NCI-H2171 treated with DMSO at 0.1 percent for 48 hours (cell line): ENCODE measurements around the gene ADARB1.

Source experiments
- DNase-seq: peaks from one replicate; lab custom pipeline; 2025; lab: John Stamatoyannopoulos, UW

The ADARB1 gene

DNA sequence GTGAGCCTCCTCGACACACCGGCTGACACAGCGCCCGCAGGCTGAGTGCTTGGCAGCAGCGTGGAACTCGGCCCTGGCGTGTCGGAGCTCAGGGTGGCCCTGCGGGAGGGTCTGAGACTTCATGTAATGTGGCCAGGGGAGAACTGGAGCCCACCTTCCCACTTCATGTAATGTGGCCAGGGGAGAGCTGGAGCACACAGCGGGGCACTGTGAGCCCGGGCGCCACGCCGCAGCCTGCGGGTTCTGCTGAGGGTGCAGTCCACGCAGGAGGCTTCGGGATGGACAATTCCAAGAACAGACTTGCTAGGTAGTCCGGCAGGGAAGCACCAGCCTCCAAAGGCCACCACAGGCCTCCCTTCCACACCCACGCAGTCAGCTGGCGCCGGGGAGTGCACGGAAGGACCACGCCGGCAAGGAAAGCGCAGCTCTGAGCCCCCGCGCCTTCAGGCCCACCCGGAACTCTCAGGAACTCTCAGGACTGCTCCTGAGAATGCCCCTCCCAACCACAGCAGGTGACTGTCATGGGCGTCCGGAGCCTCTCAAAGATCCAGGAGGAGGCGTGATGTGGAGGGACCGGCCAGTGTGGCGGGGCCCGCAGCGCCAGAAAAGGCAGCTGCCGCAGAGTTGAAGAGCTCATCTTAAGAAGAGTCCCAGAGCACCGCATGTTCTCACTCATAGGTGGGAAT, 19.3 kb upstream of the ADARB1 start:
- no peak for DNase-seq

DNA sequence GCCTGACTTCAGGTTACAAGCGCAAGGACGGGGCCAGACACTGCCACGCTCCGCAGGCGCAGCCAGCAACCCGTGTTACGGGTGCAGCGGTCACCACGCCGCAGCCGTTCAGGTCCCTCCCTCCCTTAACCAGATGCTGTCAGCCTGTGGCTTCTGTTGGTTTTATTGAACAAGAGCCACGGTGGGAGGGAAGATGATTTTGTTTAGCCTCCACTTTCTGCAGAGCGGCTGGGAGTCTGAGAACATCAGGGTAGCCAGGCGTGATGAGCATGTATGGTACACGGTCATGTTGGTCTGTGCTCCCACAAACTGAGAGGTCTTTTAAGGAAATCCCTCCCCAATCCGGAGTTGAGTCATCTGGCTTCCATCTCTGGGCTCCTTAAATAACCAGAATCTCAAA, 18.5 kb upstream of the ADARB1 start:
- DNase-seq: peak; percentile 8

GRCh38 chr21:45056296-45056904, 18.0 kb upstream of the ADARB1 start:
- no peak for DNase-seq

- DNase-seq: no peak
Observed at GRCh38 chr21:45056917-45057560, 17.3 kb upstream of the ADARB1 start.

- no peak for DNase-seq
Observed at GRCh38 chr21:45057886-45058285, 16.5 kb upstream of the ADARB1 start.

GRCh38 chr21:45059121-45059520, 15.3 kb upstream of the ADARB1 start:
- no peak for DNase-seq

GRCh38 chr21:45060089-45060488, 14.3 kb upstream of the ADARB1 start:
- DNase-seq: peak; percentile 55

DNA sequence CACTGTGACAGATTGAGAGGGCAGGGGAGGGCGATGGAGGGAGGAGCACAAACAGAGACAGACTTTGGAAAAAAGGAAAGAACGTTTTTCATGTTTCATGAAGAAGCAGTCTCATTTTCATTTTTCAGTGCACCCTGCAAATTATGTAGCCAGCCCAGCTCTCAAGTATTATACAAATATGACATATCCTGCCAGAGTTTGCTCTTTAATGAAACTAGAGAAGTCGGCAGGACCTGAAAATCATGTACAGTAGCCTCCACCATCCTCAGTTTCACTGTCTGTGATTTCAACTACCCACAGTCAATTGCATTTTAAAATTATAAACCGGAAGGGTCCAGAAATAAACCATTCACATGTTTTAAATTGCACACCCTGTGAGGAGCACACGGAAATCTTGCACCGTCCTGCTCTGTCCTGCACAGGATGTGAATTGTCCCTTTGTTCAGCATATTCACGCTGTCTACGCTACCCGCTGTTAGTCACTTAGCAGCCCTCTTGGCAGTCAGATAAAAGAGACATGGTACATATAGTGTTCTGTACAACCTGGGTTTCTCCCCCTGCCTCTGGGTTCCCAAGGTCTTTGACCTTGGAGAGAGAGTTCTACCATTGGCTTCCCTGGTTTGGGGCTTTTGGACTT, 13.6 kb upstream of the ADARB1 start:
- DNase-seq: no peak

DNA sequence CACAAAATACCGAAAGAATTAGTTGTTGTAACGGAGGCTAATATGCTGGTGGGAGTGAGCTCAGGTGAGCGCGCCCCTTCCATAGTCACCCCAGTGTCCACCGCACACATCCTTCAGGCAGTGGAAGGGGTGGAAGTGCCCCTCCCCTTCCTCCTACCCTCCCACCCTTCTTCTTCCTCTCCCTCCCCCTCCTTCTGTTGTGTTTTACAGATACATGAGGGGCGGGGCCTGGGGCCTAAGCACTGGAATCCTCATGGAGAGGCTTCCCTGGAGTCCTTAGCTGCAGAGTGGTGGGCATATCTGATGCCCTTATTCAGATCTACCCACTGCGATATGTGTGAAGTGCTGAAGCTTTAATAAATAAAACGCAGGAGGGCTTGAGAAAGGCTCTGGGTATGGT, 10.3 kb upstream of the ADARB1 start:
- DNase-seq: no peak

- DNase-seq: no peak
Observed at GRCh38 chr21:45064618-45065399, 9.6 kb upstream of the ADARB1 start.

- peak; percentile 42 for DNase-seq
Observed at GRCh38 chr21:45067462-45068285, 6.7 kb upstream of the ADARB1 start.

DNA sequence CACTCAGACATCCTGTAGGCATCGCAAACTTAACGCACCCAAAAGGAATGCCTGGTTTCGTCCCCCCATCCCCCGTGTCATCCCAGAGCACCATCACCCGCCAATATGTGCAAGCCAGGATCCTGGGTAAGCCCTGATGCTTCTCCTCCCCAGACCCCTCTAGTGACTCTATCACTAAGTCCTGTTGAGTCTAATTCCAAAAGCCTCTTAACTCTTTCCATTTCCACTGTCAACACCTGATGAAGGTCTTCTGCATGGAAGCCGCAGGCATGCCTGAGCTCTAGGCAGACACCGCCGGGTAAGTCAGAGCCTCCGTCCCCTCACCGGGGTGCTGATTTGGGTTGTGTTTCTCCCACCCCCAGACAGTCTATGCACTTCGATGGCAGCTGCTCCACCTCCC, 5.3 kb upstream of the ADARB1 start:
- DNase-seq: no peak

DNA sequence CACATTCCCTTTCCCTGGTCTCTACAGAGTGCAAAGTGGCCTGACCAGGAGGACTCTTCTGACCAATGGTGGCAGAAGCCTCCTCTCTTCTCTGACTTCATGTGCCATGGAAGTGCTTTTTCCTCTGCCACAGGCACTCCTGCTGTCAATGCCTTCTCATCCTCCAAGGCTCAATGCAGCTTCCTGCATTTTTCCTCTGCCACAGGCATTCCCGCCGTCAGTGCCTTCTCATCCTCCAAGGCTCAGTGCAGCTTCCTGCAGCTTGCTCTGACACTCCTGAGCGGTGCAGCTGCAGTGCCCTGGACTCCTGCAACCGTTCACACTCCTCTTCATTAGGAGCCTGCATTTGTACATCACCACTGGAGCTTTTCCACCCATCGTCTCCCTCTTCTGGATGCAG, 4.7 kb upstream of the ADARB1 start:
- no peak for DNase-seq

DNA sequence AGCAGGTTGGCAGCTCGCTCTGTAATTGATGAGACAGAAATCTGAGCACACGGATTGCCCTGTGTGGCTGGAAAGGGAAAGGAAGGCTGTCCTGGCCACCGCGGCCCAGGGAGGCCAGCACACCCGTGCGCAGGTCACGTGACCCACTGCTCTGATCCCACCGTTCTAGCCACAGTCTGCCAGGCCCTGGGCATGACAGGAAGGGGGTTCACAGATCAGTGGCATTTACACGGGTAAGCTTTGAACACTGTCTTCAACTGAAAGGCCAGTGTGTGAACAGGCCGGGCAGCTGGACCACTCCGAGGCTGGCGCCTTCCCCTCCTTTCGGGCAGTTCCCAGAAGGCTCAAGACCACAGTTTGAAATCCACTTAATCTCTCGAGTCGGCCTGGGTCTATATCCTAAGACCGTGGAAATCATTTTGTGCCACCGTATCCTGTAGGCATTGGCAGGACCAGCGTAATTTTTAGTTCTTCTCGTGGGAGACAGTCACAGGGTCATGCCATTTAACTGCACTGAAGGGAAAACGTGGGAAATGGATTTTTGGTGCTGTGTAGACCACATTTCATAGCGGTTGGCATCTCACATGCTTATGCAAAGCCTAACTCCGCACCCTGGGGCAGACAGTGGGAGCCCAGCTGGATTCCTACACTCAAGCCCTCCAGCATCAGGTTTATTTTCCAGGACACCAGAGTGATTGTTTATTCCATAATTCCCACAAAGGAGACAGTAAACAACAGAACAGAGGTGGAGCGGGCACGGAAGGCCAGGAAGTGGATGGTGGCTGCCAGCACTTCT, 3.1 kb upstream of the ADARB1 start:
- DNase-seq: no peak

GRCh38 chr21:45071874-45072737, 2.3 kb upstream of the ADARB1 start:
- no peak for DNase-seq

DNA sequence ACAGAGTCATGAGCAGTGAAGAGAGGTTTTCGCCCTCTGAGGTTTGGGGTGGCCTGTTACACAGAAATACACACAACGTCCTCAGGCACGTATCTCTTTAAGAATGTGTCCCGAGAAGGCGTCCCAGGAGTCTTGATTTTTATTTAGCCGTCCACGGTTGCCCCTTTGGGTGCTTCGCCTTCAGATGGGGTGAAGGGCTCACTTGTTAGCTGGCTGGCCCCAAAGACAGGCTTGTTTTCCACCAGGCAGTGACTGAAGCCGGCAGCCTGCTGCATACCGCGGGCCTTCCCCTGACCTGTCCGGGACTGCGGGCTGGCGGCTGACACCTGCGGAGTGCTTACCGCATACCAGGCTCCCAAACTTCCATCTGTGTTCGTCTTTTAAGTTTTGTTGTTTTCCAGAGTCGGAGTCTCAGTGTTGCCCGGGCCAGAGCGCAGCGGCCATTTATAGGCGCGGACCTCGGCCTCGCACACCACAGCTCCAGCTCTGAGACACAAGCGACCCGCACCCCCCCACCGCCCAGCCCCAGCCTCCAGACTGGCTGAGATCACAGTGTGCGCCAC, 1.6 kb upstream of the ADARB1 start:
- no peak for DNase-seq

- DNase-seq: no peak
Observed at GRCh38 chr21:45073301-45074047, 906 bp upstream of the ADARB1 start.

GRCh38 chr21:45074818-45075595, 627 bp downstream of the ADARB1 start:
- peak; percentile 34 for DNase-seq
